B cell (primary cell): ENCODE results near the gene SHROOM2. TPM values are rescaled to one million over a fixed set of nuclear protein-coding genes. Genes with fewer than 3 reads are reported as not detected.

Source experiments
- ATAC-seq: fragments of 200-7000 bp; cut with Tn5 transposase; one replicate; pipeline ENCODE4 v1.10.0; 2021; ENCODE audit warnings: low read depth, mild to moderate bottlenecking, moderate number of reproducible peaks, moderate library complexity
- CTCF ChIA-PET: fragments of 350-600 bp; sonication (Branson Sonifier 250); formaldehyde crosslinking; loops from one replicate; lab custom pipeline; 2021; ENCODE audit warnings: antibody characterized with exemption, inconsistent platforms; lab: Charles Lee
- POLR2A ChIA-PET: fragments of 350-600 bp; sonication (Branson Sonifier 250); formaldehyde crosslinking; loops from one replicate; lab custom pipeline; 2021; ENCODE audit warnings: antibody characterized with exemption; lab: Charles Lee
- DNase-seq: peaks from one replicate; pipeline ENCODE4 v3.0.0; 2013
- H2AFZ ChIP-seq: 2 replicates; pipeline ENCODE4 v1.6.1; 2012; ENCODE audit warnings: mild to moderate bottlenecking, low read depth, low read length; ENCODE audit not compliant: insufficient read depth, poor library complexity, severe bottlenecking
- H3K27ac ChIP-seq, 2 donors: 1 replicate in 1 of 2; 2 replicates in 1 of 2; pipeline ENCODE4 v1.5.1; 2012 to 2013; ENCODE audit warnings: low read length in 2 of 2, mild to moderate bottlenecking in 2 of 2, moderate library complexity in 1 of 2
- H3K27me3 ChIP-seq, 4 experiments: fragments of 200-600 bp in 1 of 4; sonication (generic) in 1 of 4; replicated peaks in 1 of 4; 1 replicate in 2 of 4; 2 replicates in 2 of 4; pipeline versions ENCODE4 v1.6.1 to v1.7.0; 2013 to 2016; ENCODE audit warnings: low read length in 3 of 4, mild to moderate bottlenecking in 2 of 4, mixed read lengths in 1 of 4, moderate library complexity in 1 of 4; ENCODE audit not compliant: insufficient read depth in 4 of 4, control insufficient read depth in 3 of 4; ENCODE audit errors: control extremely low read depth in 1 of 4
- H3K36me3 ChIP-seq, 2 experiments: replicated peaks in 1 of 2; 1 replicate in 1 of 2; 2 replicates in 1 of 2; pipeline versions ENCODE4 v1.6.1 to v1.7.1; 2013; ENCODE audit warnings: low read length in 1 of 2; ENCODE audit not compliant: insufficient read depth in 2 of 2, control insufficient read depth in 1 of 2; ENCODE audit errors: control extremely low read depth in 1 of 2, extremely low read depth in 1 of 2
- H3K4me1 ChIP-seq, 2 donors: fragments of 200-600 bp in 1 of 2; sonication (generic) in 1 of 2; 1 replicate in 1 of 2; 2 replicates in 1 of 2; pipeline versions ENCODE4 v1.5.1 to v1.6.1; 2013 to 2017; ENCODE audit warnings: low read length in 2 of 2; ENCODE audit not compliant: control insufficient read depth in 2 of 2, insufficient read depth in 2 of 2
- H3K4me2 ChIP-seq: replicated peaks from 2 replicates; pipeline ENCODE3; 2012; ENCODE audit warnings: mild to moderate bottlenecking, low read depth, low read length; ENCODE audit not compliant: poor library complexity, severe bottlenecking
- H3K4me3 ChIP-seq, 5 experiments: fragments of 200-600 bp in 1 of 5; sonication (generic) in 1 of 5; 1 replicate in 3 of 5; 2 replicates in 2 of 5; pipeline versions ENCODE4 v1.5.1 to v1.7.0; 2011 to 2016; ENCODE audit warnings: low read length in 4 of 5, mild to moderate bottlenecking in 4 of 5, low read depth in 2 of 5, control low read depth in 1 of 5, moderate library complexity in 1 of 5; ENCODE audit not compliant: insufficient read depth in 1 of 5; ENCODE audit errors: control extremely low read depth in 1 of 5, extremely low read depth in 1 of 5
- H3K79me2 ChIP-seq: fragments of 200-600 bp; sonication (generic); one replicate; pipeline ENCODE4 v1.6.0; 2016; ENCODE audit warnings: low read length; ENCODE audit not compliant: control insufficient read depth, insufficient read depth
- H3K9ac ChIP-seq: fragments of 200-600 bp; sonication (generic); 2 replicates; pipeline ENCODE4 v1.6.1; 2017; ENCODE audit warnings: mild to moderate bottlenecking, low read length, moderate library complexity
- H3K9me3 ChIP-seq, 3 donors: one replicate each; pipeline versions ENCODE4 v1.6.1 to v1.7.1; 2013; ENCODE audit warnings: low read length in 2 of 3; ENCODE audit not compliant: control insufficient read depth in 2 of 3, insufficient read depth in 1 of 3; ENCODE audit errors: control extremely low read depth in 1 of 3
- H4K20me1 ChIP-seq: 2 replicates; pipeline ENCODE4 v1.6.0; 2012; ENCODE audit warnings: mild to moderate bottlenecking, low read length; ENCODE audit not compliant: insufficient read depth, control insufficient read depth, poor library complexity, severe bottlenecking
- H3K27ac Mint-ChIP-seq: one replicate; pipeline ENCODE4 v1.8.0; 2021; ENCODE audit warnings: mixed read lengths
- H3K27me3 Mint-ChIP-seq: one replicate; pipeline ENCODE4 v1.8.0; 2021; ENCODE audit warnings: mixed read lengths
- H3K4me1 Mint-ChIP-seq: one replicate; pipeline ENCODE4 v1.8.0; 2021; ENCODE audit warnings: mixed read lengths
- H3K4me3 Mint-ChIP-seq: one replicate; pipeline ENCODE4 v1.8.0; 2021; ENCODE audit warnings: mixed read lengths
- H3K9me3 Mint-ChIP-seq: one replicate; pipeline ENCODE4 v1.8.0; 2022; ENCODE audit warnings: mixed read lengths; ENCODE audit not compliant: insufficient read depth
- CTCF ChIP-seq: fragments of 200-600 bp; IDR thresholded peaks from one replicate; pipeline ENCODE4 v1.8.0; 2022; ENCODE audit warnings: antibody characterized with exemption, mild to moderate bottlenecking
- EZH2 ChIP-seq: IDR thresholded peaks from 2 replicates; pipeline ENCODE4 v1.6.1; 2012; ENCODE audit warnings: borderline replicate concordance, low read depth, mild to moderate bottlenecking, moderate library complexity, low read length; ENCODE audit not compliant: insufficient read depth, poor library complexity, severe bottlenecking
- WGBS: methylation state at CpG from one replicate; pipeline ENCODE4 v1.1.5; 2013; ENCODE audit warnings: missing lambda C conversion rate; ENCODE audit not compliant: insufficient coverage; 5-methylcytosine and 5-hydroxymethylcytosine counted together
- intact Hi-C: fragments of 100-400 bp; cut with micrococcal nuclease; formaldehyde crosslinking; loops from one replicate; pipeline ENCODE4 v1.10.0; 2022
- polyA plus RNA-seq: library from polyadenylated mRNA; depleted of rRNA; stranded (reverse); fragments of >200 nt; gene quantifications from 2 replicates; pipeline ENCODE4 v1.2.3, GENCODE V29; 2012
- total RNA-seq, 2 donors: library from RNA; stranded (reverse); fragments of 120-200 nt in 1 of 2; gene quantifications; 1 replicate in 1 of 2; 2 replicates in 1 of 2; pipeline versions ENCODE4 v1.2.3 to v1.2.4, GENCODE V29; 2013 to 2022

SHROOM2 gene
- total and polyA plus RNA-seq, 2 donors (not counting 1 experiment from before 2014, with no cell fraction given) = not detected

- ChIA-PET CTCF (no interaction called here), POLR2A (no interaction called here)
- no peaks in the 10 kb centered on the region for H3K79me2 ChIP-seq
- H3K4me1 Mint-ChIP-seq = no peaks in the 10 kb centered on the region
- no peak overlapping the region for H3K4me3 ChIP-seq
- no peak overlapping the region for H3K27ac ChIP-seq
- no peaks in the 10 kb centered on the region for H3K36me3 ChIP-seq
- DNase-seq = no peak
- H3K27me3 Mint-ChIP-seq = peaks cover 20% of the 10 kb centered on the region
- no peak for ATAC-seq
- no peaks in the 10 kb centered on the region for H3K27me3 ChIP-seq
- H3K4me2 ChIP-seq = no peak overlapping the region
- intact Hi-C loops = no loop called here
- H3K4me3 Mint-ChIP-seq = no peak overlapping the region
- 88% methylated on average over 9 of the region's 14 CpGs for WGBS
- no peaks in the 10 kb centered on the region for H4K20me1 ChIP-seq
- H2AFZ ChIP-seq = no peak overlapping the region
- H3K9me3 Mint-ChIP-seq = no peaks in the 10 kb centered on the region
- TF ChIP-seq CTCF = no peak
- no peak for TF ChIP-seq EZH2
- no peak overlapping the region for H3K9ac ChIP-seq
- H3K4me1 ChIP-seq = no peaks in the 10 kb centered on the region
- no peaks in the 10 kb centered on the region for H3K9me3 ChIP-seq
- H3K27ac Mint-ChIP-seq = no peak overlapping the region
Measured at GRCh38 chrX:9855561-9856283, 69.5 kb downstream of the SHROOM2 start.

GRCh38 chrX:9856588-9856987, 70.4 kb downstream of the SHROOM2 start:
- ATAC-seq (no peak), DNase-seq (no peak)
- Histone ChIP-seq H3K4me3 (no peak overlapping the region), H3K27ac (no peak overlapping the region), H3K9ac (no peak overlapping the region), H3K79me2 (no peaks in the 10 kb centered on the region), H3K4me1 (no peaks in the 10 kb centered on the region), H2AFZ (no peak overlapping the region), H3K27me3 (no peaks in the 10 kb centered on the region), H3K36me3 (no peaks in the 10 kb centered on the region), H3K9me3 (no peaks in the 10 kb centered on the region), H4K20me1 (no peaks in the 10 kb centered on the region), H3K4me2 (no peak overlapping the region)
- intact Hi-C loops = no loop called here
- Mint-ChIP-seq H3K4me1 (no peaks in the 10 kb centered on the region), H3K27ac (no peak overlapping the region), H3K27me3 (peaks cover 24% of the 10 kb centered on the region), H3K9me3 (no peaks in the 10 kb centered on the region), H3K4me3 (no peak overlapping the region)
- TF ChIP-seq EZH2 (no peak), CTCF (no peak)
- POLR2A ChIA-PET = no interaction called here
- CTCF ChIA-PET = no interaction called here
- WGBS = 89% methylated on average over 6 of the region's 9 CpGs
